Activated T-helper 2 cell treated with anti-CD3 and anti-CD28 coated beads, Interferon-gamma antibody, Interleukin-2, Interleukin-4, amounts not matched to agents 10 μg/mL and 5 μg/mL and 100 μg/mL, durations not matched to agents 14 hours and 24 hours and 36 hours (primary cell): Measurements from ENCODE around the gene SRF. TPM values are rescaled to one million over a fixed set of nuclear protein-coding genes. Genes with fewer than 3 reads are reported as not detected.

Source experiments
- DNase-seq: peaks from one replicate; pipeline ENCODE4 v3.0.0; 2021; ENCODE audit warnings: low spot score
- H3K27ac Mint-ChIP-seq: one replicate; pipeline ENCODE4 v1.8.0; 2021; ENCODE audit warnings: mixed read lengths
- H3K27me3 Mint-ChIP-seq: one replicate; pipeline ENCODE4 v1.8.0; 2021; ENCODE audit warnings: low read depth, mixed read lengths
- H3K36me3 Mint-ChIP-seq: one replicate; pipeline ENCODE4 v1.8.0; 2021; ENCODE audit warnings: low read depth, mixed read lengths
- H3K4me1 Mint-ChIP-seq: one replicate; pipeline ENCODE4 v1.8.0; 2021; ENCODE audit warnings: low read depth, mixed read lengths
- H3K4me3 Mint-ChIP-seq: one replicate; pipeline ENCODE4 v1.8.0; 2021; ENCODE audit warnings: low read depth, mild to moderate bottlenecking, moderate library complexity, mixed read lengths
- H3K9me3 Mint-ChIP-seq: one replicate; pipeline ENCODE4 v1.8.0; 2021; ENCODE audit warnings: mixed read lengths
- intact Hi-C: fragments of 100-400 bp; cut with micrococcal nuclease; formaldehyde crosslinking; loops from one replicate; pipeline ENCODE4 v1.15.1; 2023
- total RNA-seq: library from RNA; stranded (reverse); gene quantifications from 2 replicates; pipeline ENCODE4 v1.2.3, GENCODE V29; 2022

SRF gene
- total RNA-seq, 1 donor from 2014 or later = 52.0 TPM

DNA sequence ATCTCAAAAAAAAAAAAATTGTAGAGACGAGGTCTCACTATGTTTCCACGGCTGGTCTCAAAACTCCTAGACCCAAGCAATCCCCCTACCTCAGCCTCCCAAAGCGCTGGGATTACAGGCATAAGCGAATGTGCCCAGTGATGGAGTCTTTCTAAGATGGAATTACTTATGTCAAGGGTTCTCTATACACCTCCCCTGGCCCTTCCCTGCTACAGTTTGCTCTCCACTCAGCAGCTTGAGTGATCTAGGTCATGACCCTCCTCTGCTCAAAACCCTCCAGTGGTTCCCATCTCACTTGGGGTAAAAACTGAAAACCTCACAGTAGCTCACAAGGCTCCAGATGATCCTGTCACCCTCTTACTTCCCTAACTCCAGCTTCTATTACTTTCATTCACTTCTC lies 60.0 kb downstream of the SRF start:
- peaks cover 13% of the 10 kb centered on the region for H3K4me1 Mint-ChIP-seq
- intact Hi-C loops = no loop called here
- peaks cover 16% of the 10 kb centered on the region for H3K27me3 Mint-ChIP-seq

More for the DNA sequence above, 60.0 kb downstream of the SRF start:
- Mint-ChIP-seq H3K27ac (no peak overlapping the region), H3K4me3 (peak overlapping the region; percentile 3), H3K36me3 (peaks cover 14% of the 10 kb centered on the region), H3K9me3 (no peaks in the 10 kb centered on the region)
- DNase-seq = no peak

Other genes with a start within 250 kb of the SRF start
- gene CNPY3, start 241.8 kb upstream of the SRF start, total RNA-seq = 51.3 and 53.1 TPM in 2 replicates
- 0.62 and 0.69 TPM in 2 replicates for gene GNMT, start 210.5 kb upstream of the SRF start, total RNA-seq
- 26.0 and 27.8 TPM in 2 replicates for gene PEX6, start 192.1 kb upstream of the SRF start, total RNA-seq
- gene PPP2R5D, start 186.7 kb upstream of the SRF start, total RNA-seq = 62.7 and 63.2 TPM in 2 replicates
- 90.9 and 91.2 TPM in 2 replicates for gene MEA1, start 157.3 kb upstream of the SRF start, total RNA-seq
- 71.2 and 74.6 TPM in 2 replicates for gene KLHDC3, start 157.0 kb upstream of the SRF start, total RNA-seq
- 71.4 and 78.4 TPM in 2 replicates for gene RRP36, start 149.6 kb upstream of the SRF start, total RNA-seq
- 26.0 and 27.3 TPM in 2 replicates for gene CUL7, start 117.4 kb upstream of the SRF start, total RNA-seq
- 76.0 and 76.6 TPM in 2 replicates for gene MRPL2, start 111.8 kb upstream of the SRF start, total RNA-seq
- gene KLC4, start 111.6 kb upstream of the SRF start, total RNA-seq = 11.7 and 14.1 TPM in 2 replicates
- gene PTK7, start 95.0 kb upstream of the SRF start, total RNA-seq = 3.7 TPM in 2 replicates
- 34.3 and 37.4 TPM in 2 replicates for gene CUL9, start 10.9 kb downstream of the SRF start, total RNA-seq
- 70.5 and 76.7 TPM in 2 replicates for gene DNPH1, start 58.2 kb downstream of the SRF start, total RNA-seq
- gene TTBK1, start 72.2 kb downstream of the SRF start, total RNA-seq = 1.5 TPM in 2 replicates
- not detected in 2 replicates for gene SLC22A7, start 127.0 kb downstream of the SRF start, total RNA-seq
- gene CRIP3, start 137.6 kb downstream of the SRF start, total RNA-seq = 0.34 and 0.75 TPM in 2 replicates
- gene ZNF318, start 198.4 kb downstream of the SRF start, total RNA-seq = 11.5 and 13.2 TPM in 2 replicates